ENCODE results near the gene LIPC.

GRCh38 chr15:58543664-58544335, 112.0 kb downstream of the LIPC start:
- TF ChIP-seq ZNF609 (CRISPR knock-in tag; IDR thresholded peaks at IDR 0.05; ENCODE audit: borderline replicate concordance) = no peak
- no peak for TF ChIP-seq ZNF253 (CRISPR knock-in tag; conservative IDR thresholded peaks at IDR 0.05)
- TF ChIP-seq ZHX1 (conservative IDR thresholded peaks at IDR 0.05; ENCODE audit: low read length) = no peak
- no peak for TF ChIP-seq THAP7 (CRISPR knock-in tag; IDR thresholded peaks at IDR 0.05)
- no peak for TF ChIP-seq ZNF449 (CRISPR knock-in tag; IDR thresholded peaks at IDR 0.05)
- no peak for TF ChIP-seq EZH2 (IDR thresholded peaks at IDR 0.05; ENCODE audit: borderline replicate concordance, low read depth, low read length)
- no peak for TF ChIP-seq USF2 (CRISPR knock-in tag; IDR thresholded peaks at IDR 0.05)
- no peak for TF ChIP-seq ZNF699 (CRISPR knock-in tag; IDR thresholded peaks at IDR 0.05; ENCODE audit: insufficient replicate concordance)
- no peak for TF ChIP-seq POLR2AphosphoS5 (IDR thresholded peaks at IDR 0.05; ENCODE audit: control insufficient read depth, insufficient read depth, low read depth, low read length)
- no peak for TF ChIP-seq CEBPG (CRISPR knock-in tag; IDR thresholded peaks at IDR 0.05)
- TF ChIP-seq CEBPG (tag; conservative IDR thresholded peaks at IDR 0.05 in 1 of 2, IDR thresholded peaks at IDR 0.05 in 1 of 2) = no peak
- TF ChIP-seq TAF1 (IDR thresholded peaks at IDR 0.05; ENCODE audit: control insufficient read depth, extremely low read depth, insufficient read depth, low read length, severe bottlenecking) = no peak
- no peak for TF ChIP-seq EP400 (IDR thresholded peaks at IDR 0.05)
- no peak for TF ChIP-seq HLTF (IDR thresholded peaks at IDR 0.05)
- no peak for TF ChIP-seq ATF2 (CRISPR knock-in tag; IDR thresholded peaks at IDR 0.05)
